Kidney (tissue), 14 donors: Measurements from ENCODE around the gene PGAM2. TPM values are rescaled to one million over a fixed set of nuclear protein-coding genes. Genes with fewer than 3 reads are reported as not detected.

ENCODE experiments used
- DNase-seq, 5 donors: peaks; one replicate each; pipeline ENCODE4 v3.0.0-alpha.2; 2013 to 2020
- FAIRE-seq: peaks from 2 replicates; lab custom pipeline; 2012; peaks lifted over from hg19 to GRCh38; lab: Jason Lieb, UNC
- H3K27ac ChIP-seq, 2 donors: one replicate each; pipeline ENCODE4 v1.7.0; 2013; ENCODE audit warnings: low read depth in 2 of 2, low read length in 2 of 2, inconsistent platforms in 1 of 2
- H3K27me3 ChIP-seq: one replicate; pipeline ENCODE4 v1.7.1; 2013; ENCODE audit warnings: low read length, inconsistent platforms; ENCODE audit not compliant: control insufficient read depth, insufficient read depth
- H3K36me3 ChIP-seq, 3 donors: one replicate each; pipeline versions ENCODE4 v1.7.0 to v1.7.1; 2013; ENCODE audit warnings: low read length in 3 of 3, control low read depth in 1 of 3, inconsistent platforms in 1 of 3; ENCODE audit not compliant: insufficient read depth in 3 of 3, control insufficient read depth in 2 of 3
- H3K4me1 ChIP-seq, 3 donors: one replicate each; pipeline versions ENCODE4 v1.7.0 to v1.7.1; 2013; ENCODE audit warnings: low read length in 3 of 3, inconsistent platforms in 1 of 3, low read depth in 1 of 3; ENCODE audit not compliant: control insufficient read depth in 2 of 3, insufficient read depth in 2 of 3
- H3K4me3 ChIP-seq, 3 donors: one replicate each; pipeline versions ENCODE4 v1.7.0 to v1.8.1; 2013; ENCODE audit warnings: low read length in 3 of 3, control low read depth in 1 of 3, inconsistent platforms in 1 of 3
- H3K9ac ChIP-seq, 3 donors: one replicate each; pipeline versions ENCODE4 v1.7.0 to v1.7.1; 2013; ENCODE audit warnings: low read length in 3 of 3, control low read depth in 1 of 3, inconsistent platforms in 1 of 3
- H3K9me3 ChIP-seq, 3 donors: one replicate each; pipeline versions ENCODE4 v1.7.0 to v1.7.1; 2013; ENCODE audit warnings: low read length in 3 of 3, control low read depth in 1 of 3, inconsistent platforms in 1 of 3; ENCODE audit not compliant: control insufficient read depth in 2 of 3, insufficient read depth in 1 of 3
- CTCF ChIP-seq: IDR thresholded peaks from 3 replicates; pipeline ENCODE4 v1.5.1; 2012; ENCODE audit warnings: mild to moderate bottlenecking, moderate library complexity, borderline replicate concordance; ENCODE audit not compliant: insufficient read depth; ENCODE audit errors: extremely low read depth
- intact Hi-C: fragments of 100-400 bp; cut with DNase I; formaldehyde crosslinking; loops from one replicate; pipeline ENCODE4 v1.11.1; 2022
- polyA plus RNA-seq: library from polyadenylated mRNA; stranded (reverse); fragments of 350-450 nt; fragmentation: Illumina TruSeq; extraction: RNeasy Lipid Tissue Mini Kit (QIAGEN cat#74804); gene quantifications from one replicate; pipeline ENCODE4 v1.2.3, GENCODE V29; 2014; ENCODE audit warnings: low read depth, low replicate concordance; ENCODE audit not compliant: insufficient read depth
- total RNA-seq: library from RNA; stranded (reverse); fragmentation: NEBNext Ultra II Directional; extraction: Animal tissue kit (Norgen Biotek cat#: 25700); gene quantifications from one replicate; pipeline ENCODE4 v1.2.1, GENCODE V29; 2021
- donor health status: control.
- donor health status: control.
- donor health status: control.
- donor health status: control.
- donor health status: control.
- donor health status: DM: yes; HTN: yes; CAD: no.
- donor health status: Normal renal cell carcinoma (clear cell type).

PGAM2 gene
- total and polyA plus RNA-seq, 2 donors from 2014 or later, result 2.1 to 37.7 TPM

- TF ChIP-seq CTCF, result no peak
- Histone ChIP-seq H3K27ac (no peak overlapping the region), H3K9me3 (no peaks in the 10 kb centered on the region), H3K36me3 (no peaks in the 10 kb centered on the region), H3K4me3 (no peak overlapping the region), H3K27me3 (no peaks in the 10 kb centered on the region), H3K4me1 (peaks cover 0 to 7% (median 4%) of the 10 kb centered on the region in 3 donors), H3K9ac (no peak overlapping the region)
- FAIRE-seq (no peak), DNase-seq (peak in 1 of 5 donors; percentile 7)
- intact Hi-C loops, result no loop called here
Measured at GRCh38 chr7:44093102-44093641, 27.8 kb upstream of the PGAM2 start.

GRCh38 chr7:44087911-44088838 is 22.8 kb upstream of the PGAM2 start:
- intact Hi-C loops, result no loop called here
- Histone ChIP-seq H3K27me3 (no peaks in the 10 kb centered on the region), H3K4me1 (peaks cover 0 to 13% (median 11%) of the 10 kb centered on the region in 3 donors), H3K4me3 (no peak overlapping the region), H3K9me3 (no peaks in the 10 kb centered on the region), H3K9ac (no peak overlapping the region), H3K27ac (peak overlapping the region; percentile 71 to 80), H3K36me3 (no peaks in the 10 kb centered on the region)
- DNase-seq, result peak in 2 of 5 donors; percentile 44 to 90
- no peak for FAIRE-seq
- no peak for TF ChIP-seq CTCF

- DNase-seq, result no peak
- intact Hi-C loops, result no loop called here
- no peak overlapping the region for H3K4me3 ChIP-seq
- H3K9ac ChIP-seq, result no peak overlapping the region
- H3K9me3 ChIP-seq, result no peaks in the 10 kb centered on the region
- no peaks in the 10 kb centered on the region for H3K36me3 ChIP-seq
- TF ChIP-seq CTCF, result no peak
- FAIRE-seq, result no peak
- no peaks in the 10 kb centered on the region for H3K27me3 ChIP-seq
- peaks cover 0 to 13% (median 11%) of the 10 kb centered on the region in 3 donors for H3K4me1 ChIP-seq
- no peak overlapping the region for H3K27ac ChIP-seq
Measured at GRCh38 chr7:44086627-44087026, 21.3 kb upstream of the PGAM2 start.
